GM12891 (cell line): ENCODE data around the gene RSPO4.

Source experiments
- DNase-seq: peaks from one replicate; pipeline ENCODE4 v3.0.0; 2011; ENCODE audit warnings: low spot score; ENCODE audit not compliant: insufficient read length
- FAIRE-seq: peaks from 2 replicates; lab custom pipeline; 2011; peaks lifted over from hg19 to GRCh38; lab: Jason Lieb, UNC
- PAX5 ChIP-seq: IDR thresholded peaks from 2 replicates; pipeline ENCODE4 v1.6.1; 2011; ENCODE audit warnings: low read length, moderate library complexity, mild to moderate bottlenecking; ENCODE audit not compliant: insufficient read depth, severe bottlenecking
- POLR2A ChIP-seq: IDR thresholded peaks from 2 replicates; pipeline ENCODE4 v1.6.1; 2011; ENCODE audit warnings: low read depth, low read length, control low read depth
- POLR2AphosphoS5 ChIP-seq: IDR thresholded peaks from 2 replicates; pipeline ENCODE4 v1.6.1; 2011; ENCODE audit warnings: low read depth, low read length, control low read depth
- POU2F2 ChIP-seq: IDR thresholded peaks from 2 replicates; pipeline ENCODE4 v1.6.1; 2011; ENCODE audit warnings: low read depth, mild to moderate bottlenecking, control low read depth, low read length, moderate library complexity
- SPI1 ChIP-seq: IDR thresholded peaks from 2 replicates; pipeline ENCODE4 v1.6.1; 2011; ENCODE audit warnings: low read depth, low read length, control low read depth
- TAF1 ChIP-seq: IDR thresholded peaks from 2 replicates; pipeline ENCODE4 v1.6.1; 2011; ENCODE audit warnings: low read depth, low read length, control low read depth

Gene RSPO4

DNA sequence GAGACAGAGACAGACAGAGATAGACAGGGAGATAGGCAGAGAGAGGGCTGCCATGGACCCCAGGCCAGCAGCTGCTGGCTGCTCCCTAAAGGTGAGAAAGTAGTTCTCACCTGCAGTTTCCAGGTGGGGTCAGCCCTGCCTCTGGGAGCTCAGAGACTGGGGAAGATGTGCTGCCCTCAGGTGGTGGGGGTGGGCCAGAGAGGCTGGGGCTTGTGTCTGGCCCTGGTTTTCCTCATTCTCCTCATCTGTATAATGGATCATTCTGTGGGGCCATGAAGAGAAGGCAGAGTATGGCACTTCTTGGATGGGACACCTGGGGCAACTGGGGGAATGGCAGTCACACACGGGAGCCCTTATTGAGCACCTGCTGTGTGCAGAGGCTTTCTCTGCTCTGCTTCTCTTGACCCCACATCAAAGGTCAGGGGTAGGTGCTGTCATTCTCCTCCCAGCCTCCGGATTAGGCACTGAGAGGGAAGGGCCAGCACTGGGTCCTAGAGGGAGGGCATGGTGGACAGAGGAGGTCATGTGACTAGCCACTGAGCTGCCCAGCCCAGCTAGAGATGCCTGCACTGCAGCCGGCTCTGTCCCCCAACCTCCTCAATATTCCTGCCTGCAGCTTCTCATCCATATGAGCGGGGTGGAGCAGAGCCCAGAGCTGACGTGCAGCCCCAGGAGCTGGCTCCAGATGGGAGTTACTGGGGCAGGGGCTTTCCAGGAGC, 90.1 kb downstream of the RSPO4 start:
- FAIRE-seq (no peak), DNase-seq (no peak)
- TF ChIP-seq POLR2AphosphoS5 (no peak), SPI1 (no peak), POU2F2 (no peak), TAF1 (no peak), PAX5 (no peak), POLR2A (no peak)

GRCh38 chr20:910870-911770, 91.0 kb downstream of the RSPO4 start:
- FAIRE-seq (no peak), DNase-seq (no peak)
- no peak for TF ChIP-seq PAX5
- no peak for TF ChIP-seq SPI1
- no peak for TF ChIP-seq POLR2A
- no peak for TF ChIP-seq TAF1
- TF ChIP-seq POU2F2, result no peak
- no peak for TF ChIP-seq POLR2AphosphoS5

GRCh38 chr20:910132-910869, 91.8 kb downstream of the RSPO4 start:
- no peak for FAIRE-seq
- no peak for DNase-seq
- TF ChIP-seq POU2F2 (no peak), SPI1 (no peak), POLR2AphosphoS5 (no peak), TAF1 (no peak), PAX5 (no peak), POLR2A (no peak)

DNA sequence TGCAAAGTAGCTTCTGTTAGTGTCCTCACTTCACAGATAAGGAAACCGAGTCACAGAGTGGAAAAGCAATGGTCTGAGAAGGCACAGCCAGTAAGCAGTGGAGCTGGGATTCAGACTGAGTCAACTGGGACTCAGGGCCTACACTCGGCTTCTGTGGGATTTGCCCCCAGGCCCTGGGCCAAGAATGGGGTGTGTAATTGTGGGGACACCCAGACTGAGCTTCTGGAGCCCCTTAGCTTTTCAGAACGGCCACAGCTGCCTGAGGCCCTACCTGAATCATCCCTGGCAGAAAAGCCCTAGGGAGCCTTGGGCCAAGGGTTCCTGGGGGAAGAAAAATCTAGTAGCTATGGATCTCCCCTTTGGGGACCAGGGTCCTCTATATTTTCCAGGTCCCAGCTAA, 92.5 kb downstream of the RSPO4 start:
- TF ChIP-seq PAX5, result no peak

More for the DNA sequence above, 92.5 kb downstream of the RSPO4 start:
- FAIRE-seq, result no peak
- no peak for DNase-seq
